Adrenal gland (tissue), 12 donors: Measurements from ENCODE around the gene DUSP16. TPM values are rescaled to one million over a fixed set of nuclear protein-coding genes. Genes with fewer than 3 reads are reported as not detected.

Source experiments
- DNase-seq, 7 donors: peaks; one replicate each; pipeline ENCODE4 v3.0.0-alpha.2; 2019 to 2020
- H3K27ac ChIP-seq, 5 donors: fragments of 200-600 bp; sonication (generic) in 4 of 5; 1 replicate in 3 of 5; 2 replicates in 2 of 5; pipeline versions ENCODE4 v1.5.1 to v1.8.0; 2016 to 2020; ENCODE audit warnings: mild to moderate bottlenecking in 1 of 5
- H3K27me3 ChIP-seq: fragments of 200-600 bp; 2 replicates; pipeline ENCODE4 v1.8.0; 2021
- H3K36me3 ChIP-seq, 2 donors: fragments of 200-600 bp; replicated peaks in 1 of 2; 1 replicate in 1 of 2; 2 replicates in 1 of 2; pipeline versions ENCODE4 v1.5.1 to v1.8.0; 2018 to 2022
- H3K4me1 ChIP-seq, 2 donors: fragments of 200-600 bp; replicated peaks in 1 of 2; 1 replicate in 1 of 2; 2 replicates in 1 of 2; pipeline versions ENCODE4 v1.5.1 to v1.8.0; 2018 to 2021
- H3K4me3 ChIP-seq, 4 donors: fragments of 200-600 bp; sonication (generic) in 3 of 4; one replicate each; pipeline ENCODE4 v1.5.1; 2016 to 2018
- H3K9me3 ChIP-seq, 3 donors: fragments of 200-600 bp; sonication (generic) in 1 of 3; replicated peaks in 1 of 3; 1 replicate in 2 of 3; 2 replicates in 1 of 3; pipeline versions ENCODE4 v1.5.1 to v1.8.0; 2016 to 2021
- CTCF ChIP-seq, 6 experiments: fragments of 450-650 bp in 4 of 6; fragments of 200-600 bp in 2 of 6; sonication (generic) in 1 of 6; IDR thresholded peaks; 1 replicate in 5 of 6; 2 replicates in 1 of 6; pipeline versions ENCODE4 v1.5.1 to v1.8.0; 2016 to 2021; ENCODE audit warnings: antibody characterized with exemption in 6 of 6, mild to moderate bottlenecking in 2 of 6, moderate library complexity in 1 of 6
- POLR2A ChIP-seq, 2 donors: fragments of 450-650 bp; IDR thresholded peaks; one replicate each; pipeline ENCODE4 v1.6.1; 2017; ENCODE audit warnings: antibody characterized with exemption in 2 of 2, mild to moderate bottlenecking in 2 of 2, moderate library complexity in 1 of 2
- WGBS, 4 donors: extraction: QIAGEN DNeasy Blood & Tissue Kit in 2 of 4; methylation state at CpG; one replicate each; pipeline versions ENCODE4 v1.1.5 to v1.1.7; 2013 to 2017; 5-methylcytosine and 5-hydroxymethylcytosine counted together
- intact Hi-C, 2 donors: fragments of 100-400 bp; cut with DNase I; formaldehyde crosslinking; loops; one replicate each; pipeline versions ENCODE4 v1.14.1 to v1.15.0; 2022 to 2023
- polyA plus RNA-seq, 3 donors: library from polyadenylated mRNA; stranded (reverse); fragments of 200-250 nt in 2 of 3; fragments of 350-450 nt in 1 of 3; fragmentation: Illumina TruSeq in 1 of 3; extraction: RNeasy Lipid Tissue Mini Kit (QIAGEN cat#74804) in 1 of 3; gene quantifications; one replicate each; pipeline ENCODE4 v1.2.3, GENCODE V29; 2013 to 2014
- total RNA-seq, 9 donors: library from RNA; depleted of rRNA in 4 of 9; stranded (reverse); fragments of >200 nt in 4 of 9; fragments of 120-200 nt in 1 of 9; fragmentation: NEBNext Ultra II Directional in 1 of 9; extraction: Animal tissue kit (Norgen Biotek cat#: 25700) in 1 of 9; gene quantifications; one replicate each; pipeline versions ENCODE4 v1.1.0 to v1.2.4, GENCODE V29; 2013 to 2023
- donor health status: healthy with polysubstance abuse.
- donor health status: Bipolar disorder and iron deficiency.
- donor health status: DM: yes; HTN: yes; CAD: no.
- donor health status: DM: no; HTN: no; CAD: no.
- donor health status: DM: no; HTN: no; CAD: no.
- donor health status: DM: yes; HTN: yes; CAD: no.

Gene DUSP16
- total and polyA plus RNA-seq, 12 donors = 24.5 to 374 (median 109) TPM

GRCh38 chr12:12542964-12543363 lies 19.7 kb downstream of the DUSP16 start:
- Histone ChIP-seq H3K4me3 (no peak overlapping the region), H3K9me3 (no peaks in the 10 kb centered on the region), H3K4me1 (peaks cover 0 to 32% of the 10 kb centered on the region in 2 donors), H3K27ac (no peak overlapping the region), H3K27me3 (no peaks in the 10 kb centered on the region), H3K36me3 (peaks cover 0 to 6% of the 10 kb centered on the region in 2 donors)
- WGBS, 4 donors = 58 to 70% (median 66%) methylated on average over 4 of the region's 4 CpGs
- DNase-seq = no peak
- no peak for TF ChIP-seq POLR2A (IDR thresholded peaks at IDR 0.05)
- TF ChIP-seq CTCF (IDR thresholded peaks at IDR 0.05) = no peak
- intact Hi-C loops = no loop called here

GRCh38 chr12:12542286-12542685 lies 20.4 kb downstream of the DUSP16 start:
- H3K27ac ChIP-seq = no peak overlapping the region
- peaks cover 0 to 32% of the 10 kb centered on the region in 2 donors for H3K4me1 ChIP-seq
- no peaks in the 10 kb centered on the region for H3K9me3 ChIP-seq
- intact Hi-C loops = no loop called here
- no peak overlapping the region for H3K4me3 ChIP-seq
- no peak for DNase-seq
- 91 to 97% (median 93%) methylated on average over 5 of the region's 5 CpGs for WGBS, 4 donors
- TF ChIP-seq CTCF (IDR thresholded peaks at IDR 0.05) (no peak), POLR2A (IDR thresholded peaks at IDR 0.05) (no peak)
- H3K36me3 ChIP-seq = peaks cover 0 to 6% of the 10 kb centered on the region in 2 donors
- H3K27me3 ChIP-seq = no peaks in the 10 kb centered on the region

GRCh38 chr12:12541782-12542181 lies 20.9 kb downstream of the DUSP16 start:
- no peak overlapping the region for H3K27ac ChIP-seq
- H3K4me1 ChIP-seq = peaks cover 0 to 31% of the 10 kb centered on the region in 2 donors
- intact Hi-C loops = no loop called here
- no peak for DNase-seq
- H3K27me3 ChIP-seq = no peaks in the 10 kb centered on the region
- TF ChIP-seq CTCF (IDR thresholded peaks at IDR 0.05) (no peak), POLR2A (IDR thresholded peaks at IDR 0.05) (no peak)
- WGBS, 4 donors = 92 to 96% (median 93%) methylated on average over 4 of the region's 4 CpGs
- peaks cover 0 to 5% of the 10 kb centered on the region in 2 donors for H3K36me3 ChIP-seq
- H3K4me3 ChIP-seq = no peak overlapping the region
- H3K9me3 ChIP-seq = no peaks in the 10 kb centered on the region

- H3K27me3 ChIP-seq = no peaks in the 10 kb centered on the region
- no peak overlapping the region for H3K4me3 ChIP-seq
- H3K4me1 ChIP-seq = peaks cover 0 to 36% of the 10 kb centered on the region in 2 donors
- DNase-seq = no peak
- TF ChIP-seq POLR2A (IDR thresholded peaks at IDR 0.05) (no peak), CTCF (IDR thresholded peaks at IDR 0.05) (no peak)
- H3K36me3 ChIP-seq = no peaks in the 10 kb centered on the region
- no peaks in the 10 kb centered on the region for H3K9me3 ChIP-seq
- intact Hi-C loops = no loop called here
- no peak overlapping the region for H3K27ac ChIP-seq
- WGBS, 4 donors = 85 to 90% (median 88%) methylated on average over 5 of the region's 5 CpGs
These were observed 22.2 kb downstream of the DUSP16 start for GRCh38 chr12:12540261-12541013.
